H9 (cell line): ENCODE data around the gene PDE6D. TPM values are rescaled to one million over a fixed set of nuclear protein-coding genes. Genes with fewer than 3 reads are reported as not detected.

Source experiments
- DNase-seq: peaks from one replicate; pipeline ENCODE4 v3.0.0-alpha.2; 2017
- H2AFZ ChIP-seq: one replicate; pipeline ENCODE4 v1.6.1; 2013; ENCODE audit warnings: mild to moderate bottlenecking, low read length, control low read depth, moderate library complexity
- H2AK5ac ChIP-seq: 2 replicates; pipeline ENCODE4 v1.6.1; 2013; ENCODE audit warnings: low read length, control low read depth, mixed read lengths; ENCODE audit not compliant: insufficient read length
- H2BK120ac ChIP-seq: one replicate; pipeline ENCODE4 v1.6.1; 2013; ENCODE audit warnings: low read depth, mild to moderate bottlenecking, low read length, control low read depth, inconsistent platforms; ENCODE audit not compliant: poor library complexity, severe bottlenecking
- H2BK12ac ChIP-seq: 2 replicates; pipeline ENCODE4 v1.6.1; 2013; ENCODE audit warnings: low read length, control low read depth, mixed read lengths, low read depth; ENCODE audit not compliant: insufficient read length
- H2BK15ac ChIP-seq: 2 replicates; pipeline ENCODE4 v1.6.1; 2013; ENCODE audit warnings: low read depth, low read length, control low read depth
- H2BK20ac ChIP-seq: one replicate; pipeline ENCODE4 v1.6.1; 2013; ENCODE audit warnings: low read depth, mild to moderate bottlenecking, low read length, control low read depth, inconsistent platforms; ENCODE audit not compliant: poor library complexity, severe bottlenecking
- H2BK5ac ChIP-seq: 2 replicates; pipeline ENCODE4 v1.6.1; 2013; ENCODE audit warnings: low read length, control low read depth, mixed read lengths; ENCODE audit not compliant: insufficient read length
- H3K14ac ChIP-seq: 2 replicates; pipeline ENCODE4 v1.6.1; 2013; ENCODE audit warnings: low read length, control low read depth; ENCODE audit not compliant: insufficient read depth
- H3K18ac ChIP-seq: 2 replicates; pipeline ENCODE4 v1.6.1; 2013; ENCODE audit warnings: low read depth, mild to moderate bottlenecking, mixed read lengths, low read length, control low read depth; ENCODE audit not compliant: insufficient read length
- H3K23ac ChIP-seq: 2 replicates; pipeline ENCODE4 v1.6.1; 2013; ENCODE audit warnings: low read length, control low read depth, mixed read lengths, low read depth; ENCODE audit not compliant: insufficient read length
- H3K23me2 ChIP-seq: 2 replicates; pipeline ENCODE4 v1.6.1; 2013; ENCODE audit warnings: low read depth, mild to moderate bottlenecking, mixed read lengths, low read length, control low read depth; ENCODE audit not compliant: insufficient read length, poor library complexity, severe bottlenecking
- H3K27ac ChIP-seq: 2 replicates; pipeline ENCODE4 v1.5.1; 2013; ENCODE audit warnings: low read length, control low read depth, mixed read lengths, low read depth; ENCODE audit not compliant: insufficient read length
- H3K27me3 ChIP-seq: 2 replicates; pipeline ENCODE4 v1.6.1; 2013; ENCODE audit warnings: low read length, control low read depth, inconsistent platforms; ENCODE audit not compliant: insufficient read depth
- H3K4ac ChIP-seq: 2 replicates; pipeline ENCODE4 v1.6.1; 2013; ENCODE audit warnings: low read depth, mild to moderate bottlenecking, control low read depth, inconsistent platforms, low read length, moderate library complexity
- H3K4me1 ChIP-seq: 2 replicates; pipeline ENCODE4 v1.6.1; 2013; ENCODE audit warnings: low read length, control low read depth, inconsistent platforms; ENCODE audit not compliant: insufficient read depth
- H3K4me2 ChIP-seq: 2 replicates; pipeline ENCODE4 v1.6.1; 2013; ENCODE audit warnings: low read length, control low read depth, mixed read lengths; ENCODE audit not compliant: insufficient read length, insufficient read depth
- H3K56ac ChIP-seq: 2 replicates; pipeline ENCODE4 v1.6.1; 2013; ENCODE audit warnings: low read depth, mild to moderate bottlenecking, mixed read lengths, low read length, control low read depth; ENCODE audit not compliant: insufficient read length
- H3K79me1 ChIP-seq: 2 replicates; pipeline ENCODE4 v1.6.1; 2013; ENCODE audit warnings: low read depth, mild to moderate bottlenecking, moderate library complexity, low read length, control low read depth, inconsistent platforms; ENCODE audit not compliant: insufficient read depth, poor library complexity, severe bottlenecking
- H3K79me2 ChIP-seq: 2 replicates; pipeline ENCODE4 v1.6.1; 2013; ENCODE audit warnings: low read length, control low read depth, inconsistent platforms; ENCODE audit not compliant: insufficient read depth
- H3K9ac ChIP-seq: 2 replicates; pipeline ENCODE4 v1.6.1; 2013; ENCODE audit warnings: low read length, control low read depth, mixed read lengths; ENCODE audit not compliant: insufficient read length; ENCODE audit errors: extremely low read depth
- H3K9me3 ChIP-seq: one replicate; pipeline ENCODE4 v1.6.1; 2013; ENCODE audit warnings: low read depth, low read length, inconsistent platforms; ENCODE audit not compliant: control insufficient read depth
- H3T11ph ChIP-seq: one replicate; pipeline ENCODE4 v1.6.1; 2013; ENCODE audit warnings: mild to moderate bottlenecking, low read length, control low read depth, inconsistent platforms
- H4K20me1 ChIP-seq: one replicate; pipeline ENCODE4 v1.6.1; 2013; ENCODE audit not compliant: control insufficient read depth, insufficient read length, insufficient read depth
- H4K5ac ChIP-seq: 2 replicates; pipeline ENCODE4 v1.6.1; 2013; ENCODE audit warnings: low read depth, mild to moderate bottlenecking, mixed read lengths, low read length, control low read depth; ENCODE audit not compliant: insufficient read length
- H4K8ac ChIP-seq: replicated peaks from 2 replicates; pipeline ENCODE4 v1.6.1; 2013; ENCODE audit warnings: low read length, control low read depth, mixed read lengths, low read depth; ENCODE audit not compliant: insufficient read length
- H4K91ac ChIP-seq: 2 replicates; pipeline ENCODE4 v1.6.1; 2013; ENCODE audit warnings: low read depth, mild to moderate bottlenecking, moderate library complexity, mixed read lengths, low read length, control low read depth; ENCODE audit not compliant: insufficient read length
- H3K27ac Mint-ChIP-seq, 3 experiments: 2 replicates in 2 of 3; 3 replicates in 1 of 3; pipeline ENCODE4 v1.8.0; 2020 to 2021; ENCODE audit warnings: mixed read lengths in 3 of 3, mild to moderate bottlenecking in 1 of 3, moderate library complexity in 1 of 3
- H3K27me3 Mint-ChIP-seq: 2 replicates; pipeline ENCODE4 v1.8.0; 2021; ENCODE audit warnings: low read depth, mild to moderate bottlenecking, moderate library complexity, mixed read lengths
- H3K36me3 Mint-ChIP-seq, 3 experiments: 2 replicates in 2 of 3; 3 replicates in 1 of 3; pipeline ENCODE4 v1.8.0; 2020 to 2021; ENCODE audit warnings: low read depth in 3 of 3, mixed read lengths in 3 of 3; ENCODE audit not compliant: insufficient read depth in 1 of 3
- H3K4me1 Mint-ChIP-seq, 2 experiments: 2 replicates each; pipeline ENCODE4 v1.8.0; 2020; ENCODE audit warnings: mixed read lengths in 2 of 2
- H3K4me3 Mint-ChIP-seq, 2 experiments: 2 replicates in 1 of 2; 3 replicates in 1 of 2; pipeline ENCODE4 v1.8.0; 2020 to 2021; ENCODE audit warnings: mild to moderate bottlenecking in 2 of 2, mixed read lengths in 2 of 2, moderate library complexity in 1 of 2
- H3K9me3 Mint-ChIP-seq, 2 experiments: 2 replicates in 1 of 2; 3 replicates in 1 of 2; pipeline ENCODE4 v1.8.0; 2020; ENCODE audit warnings: mild to moderate bottlenecking in 2 of 2, mixed read lengths in 2 of 2, moderate library complexity in 1 of 2
- CTCF ChIP-seq: fragments of 200-600 bp; sonication (generic); conservative IDR thresholded peaks from 3 replicates; pipeline ENCODE4 v1.8.0; 2021; ENCODE audit warnings: antibody characterized with exemption, mild to moderate bottlenecking
- WGBS: extraction: QIAGEN DNeasy Blood & Tissue Kit; methylation state at CpG from one replicate; pipeline ENCODE4 v1.1.7; 2013; ENCODE audit warnings: missing lambda C conversion rate, low lambda C conversion rate, mixed read lengths; ENCODE audit not compliant: insufficient read length; ENCODE audit errors: extremely low coverage; 5-methylcytosine and 5-hydroxymethylcytosine counted together
- total RNA-seq: library from RNA; stranded (reverse); gene quantifications from 2 replicates; pipeline ENCODE4 v1.2.1, GENCODE V29; 2021

Gene PDE6D
- total RNA-seq, 1 experiment from 2014 or later, result 33.7 TPM

- no peak overlapping the region for H3K14ac ChIP-seq
- no peak overlapping the region for H3K27ac Mint-ChIP-seq
- peaks cover 10 to 33% (median 16%) of the 10 kb centered on the region in 3 experiments; a peak in 5 of 7 replicates for H3K36me3 Mint-ChIP-seq
- H2BK12ac ChIP-seq, result no peak overlapping the region
- no peaks in the 10 kb centered on the region for H3K23me2 ChIP-seq
- H3K79me2 ChIP-seq, result no peaks in the 10 kb centered on the region
- no peaks in the 10 kb centered on the region for H3K9me3 Mint-ChIP-seq
- H2BK20ac ChIP-seq, result no peak overlapping the region
- no peak overlapping the region for H2BK15ac ChIP-seq
- no peak overlapping the region for H3K4me3 Mint-ChIP-seq
- H3K4ac ChIP-seq, result no peak overlapping the region
- no peak overlapping the region for H2BK5ac ChIP-seq
- H3K9ac ChIP-seq, result no peak overlapping the region
- no peak overlapping the region for H3K4me2 ChIP-seq
- H2BK120ac ChIP-seq, result no peak overlapping the region
- H3K9me3 ChIP-seq, result no peaks in the 10 kb centered on the region
- no peaks in the 10 kb centered on the region for H3K79me1 ChIP-seq
- peaks cover 2 to 3% of the 10 kb centered on the region in 2 experiments; a peak in 3 of 4 replicates for H3K4me1 Mint-ChIP-seq
- no peak overlapping the region for H2AFZ ChIP-seq
- H4K8ac ChIP-seq, result no peak overlapping the region
- no peak for DNase-seq
- no peak overlapping the region for H3K56ac ChIP-seq
- no peaks in the 10 kb centered on the region for H3K27me3 ChIP-seq
- H4K91ac ChIP-seq, result no peak overlapping the region
- H3K23ac ChIP-seq, result no peak overlapping the region
- H3K27ac ChIP-seq, result no peak overlapping the region
- H3K27me3 Mint-ChIP-seq, result no peaks in the 10 kb centered on the region
- H2AK5ac ChIP-seq, result no peak overlapping the region
- no peaks in the 10 kb centered on the region for H3K4me1 ChIP-seq
- H4K5ac ChIP-seq, result no peak overlapping the region
- H3K18ac ChIP-seq, result no peak overlapping the region
- TF ChIP-seq CTCF, result peak; percentile 59
- no peak overlapping the region for H3T11ph ChIP-seq
- no peaks in the 10 kb centered on the region for H4K20me1 ChIP-seq
- WGBS, result no CpG with 5 or more reads among the region's 4 CpGs
Measured at GRCh38 chr2:231732604-231733003, 48.5 kb downstream of the PDE6D start.
